ENCODE results near the gene ZYG11B.
A peak's percentile ranks its signal among the peaks of the same experiment; 100 is the strongest.
"Not testable (repeated sequence)": the region's sequence is repeated elsewhere in the genome, so short reads cannot be mapped to it uniquely, and the experiment has no call there.

The ZYG11B gene

DNA sequence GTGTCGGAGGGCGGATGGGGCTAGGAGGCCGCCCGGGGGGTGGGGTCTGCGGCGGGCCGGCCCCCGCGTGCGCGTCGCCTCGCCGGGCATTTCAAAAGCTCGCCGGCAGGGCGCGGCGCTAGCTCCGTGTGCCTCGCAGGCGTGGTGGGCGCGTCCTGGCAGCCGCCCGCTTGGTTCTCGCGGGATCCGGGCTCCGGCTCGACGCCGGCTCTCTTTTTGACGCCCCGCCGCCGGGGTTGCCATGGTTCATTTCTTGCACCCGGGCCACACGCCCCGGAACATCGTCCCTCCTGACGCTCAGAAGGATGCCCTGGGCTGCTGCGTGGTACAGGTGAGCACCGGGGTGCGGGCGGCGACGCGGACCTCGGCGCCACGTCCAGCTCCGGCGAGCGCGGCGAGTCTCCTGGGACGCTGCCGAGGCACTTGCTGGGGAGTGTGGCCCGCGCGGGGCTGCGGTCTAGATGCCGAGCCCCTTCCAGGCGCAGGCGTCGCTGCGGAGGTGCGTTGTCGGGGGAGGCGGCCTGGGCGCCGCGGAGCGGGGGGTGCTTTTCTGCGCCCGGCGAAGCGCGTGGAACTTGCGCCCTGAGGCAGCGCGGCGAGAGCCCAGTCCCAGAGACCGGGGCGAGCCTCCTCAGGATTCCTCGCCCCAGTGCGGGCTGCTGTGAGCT, 116.5 kb downstream of the ZYG11B start, which contains the start of gene ZYG11A:
ZYG11A (plus strand) TSS at position 118 of the 668 bp plus-strand sequence; CDS start at position 242, 124 bp downstream.
- peak within 1 kb of the TSS; percentile 43 for H3K4me3 ChIP-seq (ENCODE audit: insufficient read depth, low read depth, low read length, poor library complexity, severe bottlenecking)
- peaks cover 5% of the 10 kb centered on the region for H3K4me1 ChIP-seq (ENCODE audit: control insufficient read depth, insufficient read depth, low read length, poor library complexity, severe bottlenecking)
- H3K27ac ChIP-seq (ENCODE audit: insufficient read depth, low read length, poor library complexity, severe bottlenecking): no peak within 1 kb of the TSS
- H3K36me3 ChIP-seq (ENCODE audit: control insufficient read depth, insufficient read depth, low read length): no peaks in the 10 kb centered on the region
- peak; percentile 14 to 51 (median 43) for DNase-seq
- no peaks in the 10 kb centered on the region for H3K9me3 ChIP-seq (ENCODE audit: control insufficient read depth, low read length)
- peaks cover 13% of the 10 kb centered on the region for H3K27me3 ChIP-seq (replicated peaks; ENCODE audit: control insufficient read depth, insufficient read depth, low read length, poor library complexity, severe bottlenecking)

DNA sequence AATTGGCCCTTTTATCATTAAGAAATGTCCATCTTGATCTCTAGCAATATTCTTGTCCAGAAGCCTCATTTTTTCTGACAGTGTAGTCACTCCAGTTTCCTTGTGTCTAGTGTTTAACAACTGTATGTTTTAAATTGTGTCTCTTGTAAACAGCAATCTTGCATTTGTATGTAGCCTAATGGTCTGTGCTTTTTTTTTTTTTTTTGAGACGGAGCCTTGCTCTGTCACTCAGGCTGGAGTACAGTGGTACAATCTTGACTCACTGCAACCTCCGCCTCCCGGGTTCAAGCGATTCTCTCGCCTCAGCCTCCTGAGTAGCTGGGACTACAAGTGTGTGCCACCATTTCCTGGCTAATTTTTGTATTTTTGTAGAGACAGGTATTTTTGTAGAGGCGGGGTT, 118.9 kb downstream of the ZYG11B start:
- not testable (repeated sequence) for DNase-seq; H3K27ac ChIP-seq (ENCODE audit: insufficient read depth, low read length, poor library complexity, severe bottlenecking); H3K36me3 ChIP-seq (ENCODE audit: control insufficient read depth, insufficient read depth, low read length); H3K9me3 ChIP-seq (ENCODE audit: control insufficient read depth, low read length); H3K4me1 ChIP-seq (ENCODE audit: control insufficient read depth, insufficient read depth, low read length, poor library complexity, severe bottlenecking); H3K4me3 ChIP-seq (ENCODE audit: insufficient read depth, low read depth, low read length, poor library complexity, severe bottlenecking)
- peaks cover 13% of the 10 kb centered on the region for H3K27me3 ChIP-seq (replicated peaks; ENCODE audit: control insufficient read depth, insufficient read depth, low read length, poor library complexity, severe bottlenecking)

DNA sequence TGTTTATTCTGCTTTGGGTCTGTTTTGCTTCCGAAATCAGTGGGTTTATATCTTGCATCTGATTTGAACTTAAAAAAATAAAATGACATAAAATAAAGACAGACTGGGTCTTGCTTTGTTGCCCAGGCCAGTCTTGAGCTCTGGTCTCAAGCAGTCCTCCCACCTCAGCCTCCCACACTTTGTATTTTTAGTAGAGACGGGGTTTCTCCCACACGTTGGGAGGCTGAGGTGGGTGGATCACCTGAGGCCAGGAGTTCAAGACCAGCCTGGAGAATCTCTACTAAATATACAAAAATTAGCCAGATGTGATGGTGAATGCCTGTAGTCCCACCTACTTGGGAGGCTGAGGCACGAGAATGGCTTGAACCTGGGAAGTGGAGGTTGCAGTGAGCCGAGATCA, 122.2 kb downstream of the ZYG11B start:
- Histone ChIP-seq H3K4me1 (ENCODE audit: control insufficient read depth, insufficient read depth, low read length, poor library complexity, severe bottlenecking) (no peaks in the 10 kb centered on the region), H3K4me3 (ENCODE audit: insufficient read depth, low read depth, low read length, poor library complexity, severe bottlenecking) (no peak overlapping the region), H3K27me3 (replicated peaks; ENCODE audit: control insufficient read depth, insufficient read depth, low read length, poor library complexity, severe bottlenecking) (peaks cover 4% of the 10 kb centered on the region), H3K27ac (ENCODE audit: insufficient read depth, low read length, poor library complexity, severe bottlenecking) (no peak overlapping the region), H3K9me3 (ENCODE audit: control insufficient read depth, low read length) (no peaks in the 10 kb centered on the region), H3K36me3 (ENCODE audit: control insufficient read depth, insufficient read depth, low read length) (no peaks in the 10 kb centered on the region)
- DNase-seq: no peak

DNA sequence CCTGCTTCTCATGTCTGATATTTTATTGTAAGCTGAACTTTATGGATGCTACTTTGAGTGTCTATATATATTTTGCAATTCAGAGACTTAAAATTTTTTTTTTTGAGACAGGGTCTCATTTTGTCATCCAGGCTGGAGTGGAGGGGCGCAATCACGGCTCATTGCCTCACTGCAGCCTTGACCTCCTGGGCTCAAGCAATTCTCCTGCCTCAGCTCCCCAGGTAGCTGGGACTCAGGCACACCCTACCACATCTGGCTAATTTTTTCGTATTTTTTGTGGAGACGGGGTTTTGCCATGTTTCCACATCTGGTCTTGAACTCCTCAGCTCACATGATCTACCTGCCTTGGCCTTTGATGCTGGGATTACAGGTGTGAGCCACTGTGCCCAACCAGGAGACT, 124.7 kb downstream of the ZYG11B start:
- Histone ChIP-seq H3K9me3 (ENCODE audit: control insufficient read depth, low read length) (no peaks in the 10 kb centered on the region), H3K36me3 (ENCODE audit: control insufficient read depth, insufficient read depth, low read length) (no peaks in the 10 kb centered on the region), H3K27ac (ENCODE audit: insufficient read depth, low read length, poor library complexity, severe bottlenecking) (no peak overlapping the region), H3K4me3 (ENCODE audit: insufficient read depth, low read depth, low read length, poor library complexity, severe bottlenecking) (no peak overlapping the region), H3K27me3 (replicated peaks; ENCODE audit: control insufficient read depth, insufficient read depth, low read length, poor library complexity, severe bottlenecking) (no peaks in the 10 kb centered on the region), H3K4me1 (ENCODE audit: control insufficient read depth, insufficient read depth, low read length, poor library complexity, severe bottlenecking) (no peaks in the 10 kb centered on the region)
- no peak for DNase-seq

DNA sequence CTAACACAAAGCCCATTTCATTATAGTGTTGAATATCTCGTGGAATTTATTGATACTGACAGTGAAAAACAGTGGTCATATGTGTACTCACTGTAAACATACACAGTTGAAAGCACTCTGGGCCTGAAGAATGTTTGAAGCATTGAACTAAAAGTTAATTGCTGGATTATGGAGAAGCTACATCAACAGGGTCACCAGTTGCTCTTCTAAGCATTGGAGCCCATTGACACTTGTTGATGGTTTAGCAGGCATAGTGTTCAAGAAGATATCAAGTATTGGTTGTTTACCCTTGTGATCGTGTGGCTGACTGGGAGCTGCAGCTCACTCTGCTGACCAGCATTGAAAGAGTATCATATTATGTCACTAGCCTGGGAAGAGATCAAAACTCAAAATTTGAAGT, 126.6 kb downstream of the ZYG11B start:
- H3K9me3 ChIP-seq (ENCODE audit: control insufficient read depth, low read length): no peaks in the 10 kb centered on the region
- no peaks in the 10 kb centered on the region for H3K36me3 ChIP-seq (ENCODE audit: control insufficient read depth, insufficient read depth, low read length)
- no peaks in the 10 kb centered on the region for H3K4me1 ChIP-seq (ENCODE audit: control insufficient read depth, insufficient read depth, low read length, poor library complexity, severe bottlenecking)
- H3K27me3 ChIP-seq (replicated peaks; ENCODE audit: control insufficient read depth, insufficient read depth, low read length, poor library complexity, severe bottlenecking): no peaks in the 10 kb centered on the region
- no peak for DNase-seq
- H3K27ac ChIP-seq (ENCODE audit: insufficient read depth, low read length, poor library complexity, severe bottlenecking): no peak overlapping the region
- no peak overlapping the region for H3K4me3 ChIP-seq (ENCODE audit: insufficient read depth, low read depth, low read length, poor library complexity, severe bottlenecking)

DNA sequence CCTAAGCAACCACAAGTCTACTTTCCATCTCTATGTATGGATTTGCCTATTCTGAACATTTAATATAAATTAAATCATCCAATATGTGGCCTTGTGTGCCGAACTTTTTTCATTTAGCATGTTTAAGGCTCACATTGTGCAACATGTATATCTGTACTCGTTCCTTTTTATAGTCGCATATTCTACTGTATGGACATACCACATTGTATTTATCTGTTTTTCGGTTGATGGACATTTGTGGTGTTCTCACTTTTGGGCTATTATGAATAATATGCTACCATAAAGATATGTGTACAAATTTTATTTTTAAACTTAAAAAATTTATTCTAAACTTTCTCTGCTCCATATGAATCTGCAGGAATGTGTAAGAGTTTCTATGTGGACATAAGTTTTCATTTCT, 129.3 kb downstream of the ZYG11B start:
- Histone ChIP-seq H3K4me3 (ENCODE audit: insufficient read depth, low read depth, low read length, poor library complexity, severe bottlenecking) (no peak overlapping the region), H3K27ac (ENCODE audit: insufficient read depth, low read length, poor library complexity, severe bottlenecking) (no peak overlapping the region), H3K27me3 (replicated peaks; ENCODE audit: control insufficient read depth, insufficient read depth, low read length, poor library complexity, severe bottlenecking) (no peaks in the 10 kb centered on the region), H3K36me3 (ENCODE audit: control insufficient read depth, insufficient read depth, low read length) (no peaks in the 10 kb centered on the region), H3K9me3 (ENCODE audit: control insufficient read depth, low read length) (no peaks in the 10 kb centered on the region), H3K4me1 (ENCODE audit: control insufficient read depth, insufficient read depth, low read length, poor library complexity, severe bottlenecking) (no peaks in the 10 kb centered on the region)
- no peak for DNase-seq

DNA sequence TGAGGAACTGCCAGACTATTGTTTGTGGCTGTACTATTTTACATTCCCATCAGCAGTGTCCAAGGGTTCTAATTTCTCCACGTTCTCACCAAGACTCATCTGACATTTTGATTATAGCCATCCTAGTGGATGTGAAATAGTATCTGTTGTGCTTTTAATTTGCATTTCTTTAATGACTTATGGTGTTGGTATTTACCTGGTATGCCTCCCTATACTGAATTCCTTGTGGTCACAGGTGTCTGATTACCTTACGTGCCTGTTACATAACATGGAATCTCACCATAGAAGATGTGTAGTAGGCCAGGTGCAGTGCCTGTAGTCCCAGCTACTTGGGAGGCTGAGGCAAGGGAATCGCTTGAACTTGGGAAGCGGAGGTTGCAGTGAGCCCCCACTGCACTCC, 129.8 kb downstream of the ZYG11B start:
- DNase-seq: no peak
- Histone ChIP-seq H3K4me1 (ENCODE audit: control insufficient read depth, insufficient read depth, low read length, poor library complexity, severe bottlenecking) (no peaks in the 10 kb centered on the region), H3K27me3 (replicated peaks; ENCODE audit: control insufficient read depth, insufficient read depth, low read length, poor library complexity, severe bottlenecking) (no peaks in the 10 kb centered on the region), H3K4me3 (ENCODE audit: insufficient read depth, low read depth, low read length, poor library complexity, severe bottlenecking) (no peak overlapping the region), H3K36me3 (ENCODE audit: control insufficient read depth, insufficient read depth, low read length) (no peaks in the 10 kb centered on the region), H3K27ac (ENCODE audit: insufficient read depth, low read length, poor library complexity, severe bottlenecking) (no peak overlapping the region), H3K9me3 (ENCODE audit: control insufficient read depth, low read length) (no peaks in the 10 kb centered on the region)

DNA sequence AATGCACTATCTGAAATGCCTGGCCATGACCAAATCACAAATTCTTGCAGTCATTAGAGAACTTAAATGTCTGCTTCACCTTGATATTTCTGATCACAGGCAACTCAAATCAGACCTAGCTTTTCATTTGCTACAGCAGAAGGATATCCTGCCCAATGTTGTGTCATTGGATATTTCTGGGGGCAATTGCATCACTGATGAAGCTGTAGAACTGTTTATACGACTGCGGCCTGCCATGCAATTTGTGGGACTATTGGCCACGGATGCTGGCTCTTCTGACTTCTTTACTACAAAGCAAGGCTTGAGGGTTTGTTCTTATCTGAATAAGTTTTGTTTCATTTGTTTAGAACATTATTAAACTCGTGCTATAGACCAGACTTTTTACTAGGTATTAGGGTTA, 131.2 kb downstream of the ZYG11B start:
- H3K4me3 ChIP-seq (ENCODE audit: insufficient read depth, low read depth, low read length, poor library complexity, severe bottlenecking): no peak overlapping the region
- H3K27me3 ChIP-seq (replicated peaks; ENCODE audit: control insufficient read depth, insufficient read depth, low read length, poor library complexity, severe bottlenecking): no peaks in the 10 kb centered on the region
- no peaks in the 10 kb centered on the region for H3K9me3 ChIP-seq (ENCODE audit: control insufficient read depth, low read length)
- DNase-seq: no peak
- H3K27ac ChIP-seq (ENCODE audit: insufficient read depth, low read length, poor library complexity, severe bottlenecking): no peak overlapping the region
- no peaks in the 10 kb centered on the region for H3K36me3 ChIP-seq (ENCODE audit: control insufficient read depth, insufficient read depth, low read length)
- no peaks in the 10 kb centered on the region for H3K4me1 ChIP-seq (ENCODE audit: control insufficient read depth, insufficient read depth, low read length, poor library complexity, severe bottlenecking)

DNA sequence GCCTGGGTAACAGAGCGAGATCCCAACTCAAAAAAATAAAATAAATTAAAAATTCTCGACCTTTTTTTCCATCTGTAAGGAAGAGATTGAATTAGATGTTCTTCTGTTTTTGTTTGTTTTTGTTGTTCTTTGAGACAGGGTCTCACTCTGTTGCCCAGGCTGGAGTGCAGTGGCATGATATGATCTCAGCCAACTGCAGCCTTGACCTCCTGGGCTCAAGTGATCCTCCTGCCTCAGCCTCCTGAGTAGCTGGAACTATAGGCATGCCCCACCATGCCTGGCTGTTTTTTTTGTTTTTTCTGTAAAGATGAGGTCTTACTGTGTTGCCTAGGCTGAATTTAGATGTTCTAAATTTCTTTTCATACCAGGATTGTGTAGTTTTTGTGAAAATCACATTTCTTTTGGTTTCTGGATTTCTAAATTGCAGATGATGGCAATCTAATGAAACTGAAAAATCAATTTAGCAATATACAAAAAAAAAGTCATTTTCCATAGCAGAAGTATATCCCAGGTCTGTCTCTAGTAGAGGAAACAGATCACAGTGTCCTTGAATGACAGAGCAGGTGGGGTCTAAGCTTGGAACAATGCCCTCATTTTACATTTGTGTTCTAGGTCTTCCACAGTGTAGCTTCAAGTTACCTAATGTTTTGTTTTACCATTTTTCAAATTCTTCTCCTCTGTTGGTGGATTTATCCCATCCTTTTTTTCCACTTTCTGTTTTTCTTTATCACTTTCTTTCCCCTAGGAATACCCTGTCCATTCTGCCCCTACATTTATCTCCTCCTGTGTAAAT, 136.6 kb downstream of the ZYG11B start:
- no peaks in the 10 kb centered on the region for H3K4me1 ChIP-seq (ENCODE audit: control insufficient read depth, insufficient read depth, low read length, poor library complexity, severe bottlenecking)
- no peaks in the 10 kb centered on the region for H3K36me3 ChIP-seq (ENCODE audit: control insufficient read depth, insufficient read depth, low read length)
- DNase-seq: no peak
- H3K9me3 ChIP-seq (ENCODE audit: control insufficient read depth, low read length): no peaks in the 10 kb centered on the region
- H3K27me3 ChIP-seq (replicated peaks; ENCODE audit: control insufficient read depth, insufficient read depth, low read length, poor library complexity, severe bottlenecking): no peaks in the 10 kb centered on the region
- H3K4me3 ChIP-seq (ENCODE audit: insufficient read depth, low read depth, low read length, poor library complexity, severe bottlenecking): no peak overlapping the region
- H3K27ac ChIP-seq (ENCODE audit: insufficient read depth, low read length, poor library complexity, severe bottlenecking): no peak overlapping the region

DNA sequence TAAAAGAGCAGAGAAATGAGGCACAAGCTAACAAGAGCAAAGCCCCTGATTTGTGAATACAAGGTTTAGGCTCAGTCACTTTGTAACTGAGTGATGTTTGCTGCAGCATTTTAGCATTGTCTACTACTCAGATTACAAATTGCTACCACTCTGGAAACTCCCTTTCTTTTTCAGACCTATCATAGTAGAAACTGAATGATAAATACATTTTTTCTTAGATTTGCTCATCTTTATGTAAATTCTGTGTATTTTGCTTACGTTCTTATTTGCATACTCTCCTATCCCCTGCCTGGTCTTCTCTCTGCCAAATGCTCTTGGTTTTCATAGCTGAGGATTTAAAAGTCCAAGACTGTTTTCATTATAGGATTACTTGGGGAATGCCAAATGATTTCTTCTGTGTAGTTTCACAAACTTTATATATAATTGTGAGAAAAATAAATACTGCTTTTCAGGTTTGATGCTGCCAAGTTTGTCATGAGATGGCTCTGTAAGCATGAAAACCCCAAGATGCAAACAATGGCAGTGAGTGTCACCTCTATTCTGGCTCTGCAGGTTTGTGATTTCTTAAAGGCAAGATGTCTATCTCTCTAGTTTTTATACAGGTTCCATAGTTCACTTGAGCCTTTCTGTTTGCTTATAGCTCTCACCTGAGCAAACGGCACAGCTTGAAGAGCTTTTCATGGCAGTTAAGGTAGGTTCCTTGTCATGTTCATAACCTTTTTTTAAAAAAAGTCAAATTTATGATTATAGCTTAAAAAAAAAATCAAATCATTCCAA, 141.0 kb downstream of the ZYG11B start:
- H3K27me3 ChIP-seq (replicated peaks; ENCODE audit: control insufficient read depth, insufficient read depth, low read length, poor library complexity, severe bottlenecking): no peaks in the 10 kb centered on the region
- no peak overlapping the region for H3K27ac ChIP-seq (ENCODE audit: insufficient read depth, low read length, poor library complexity, severe bottlenecking)
- no peak overlapping the region for H3K4me3 ChIP-seq (ENCODE audit: insufficient read depth, low read depth, low read length, poor library complexity, severe bottlenecking)
- DNase-seq: no peak
- no peaks in the 10 kb centered on the region for H3K4me1 ChIP-seq (ENCODE audit: control insufficient read depth, insufficient read depth, low read length, poor library complexity, severe bottlenecking)
- no peaks in the 10 kb centered on the region for H3K9me3 ChIP-seq (ENCODE audit: control insufficient read depth, low read length)
- no peaks in the 10 kb centered on the region for H3K36me3 ChIP-seq (ENCODE audit: control insufficient read depth, insufficient read depth, low read length)
